H9 (cell line): ENCODE results near the gene RFX1. TPM values are rescaled to one million over a fixed set of nuclear protein-coding genes. Genes with fewer than 3 reads are reported as not detected.

Experiments
- DNase-seq: peaks from one replicate; pipeline ENCODE4 v3.0.0-alpha.2; 2017
- H2AFZ ChIP-seq: one replicate; pipeline ENCODE4 v1.6.1; 2013; ENCODE audit warnings: mild to moderate bottlenecking, low read length, control low read depth, moderate library complexity
- H2AK5ac ChIP-seq: 2 replicates; pipeline ENCODE4 v1.6.1; 2013; ENCODE audit warnings: low read length, control low read depth, mixed read lengths; ENCODE audit not compliant: insufficient read length
- H2BK120ac ChIP-seq: one replicate; pipeline ENCODE4 v1.6.1; 2013; ENCODE audit warnings: low read depth, mild to moderate bottlenecking, low read length, control low read depth, inconsistent platforms; ENCODE audit not compliant: poor library complexity, severe bottlenecking
- H2BK12ac ChIP-seq: 2 replicates; pipeline ENCODE4 v1.6.1; 2013; ENCODE audit warnings: low read length, control low read depth, mixed read lengths, low read depth; ENCODE audit not compliant: insufficient read length
- H2BK15ac ChIP-seq: 2 replicates; pipeline ENCODE4 v1.6.1; 2013; ENCODE audit warnings: low read depth, low read length, control low read depth
- H2BK20ac ChIP-seq: one replicate; pipeline ENCODE4 v1.6.1; 2013; ENCODE audit warnings: low read depth, mild to moderate bottlenecking, low read length, control low read depth, inconsistent platforms; ENCODE audit not compliant: poor library complexity, severe bottlenecking
- H2BK5ac ChIP-seq: 2 replicates; pipeline ENCODE4 v1.6.1; 2013; ENCODE audit warnings: low read length, control low read depth, mixed read lengths; ENCODE audit not compliant: insufficient read length
- H3K14ac ChIP-seq: 2 replicates; pipeline ENCODE4 v1.6.1; 2013; ENCODE audit warnings: low read length, control low read depth; ENCODE audit not compliant: insufficient read depth
- H3K18ac ChIP-seq: 2 replicates; pipeline ENCODE4 v1.6.1; 2013; ENCODE audit warnings: low read depth, mild to moderate bottlenecking, mixed read lengths, low read length, control low read depth; ENCODE audit not compliant: insufficient read length
- H3K23ac ChIP-seq: 2 replicates; pipeline ENCODE4 v1.6.1; 2013; ENCODE audit warnings: low read length, control low read depth, mixed read lengths, low read depth; ENCODE audit not compliant: insufficient read length
- H3K23me2 ChIP-seq: 2 replicates; pipeline ENCODE4 v1.6.1; 2013; ENCODE audit warnings: low read depth, mild to moderate bottlenecking, mixed read lengths, low read length, control low read depth; ENCODE audit not compliant: insufficient read length, poor library complexity, severe bottlenecking
- H3K27ac ChIP-seq: 2 replicates; pipeline ENCODE4 v1.5.1; 2013; ENCODE audit warnings: low read length, control low read depth, mixed read lengths, low read depth; ENCODE audit not compliant: insufficient read length
- H3K27me3 ChIP-seq: 2 replicates; pipeline ENCODE4 v1.6.1; 2013; ENCODE audit warnings: low read length, control low read depth, inconsistent platforms; ENCODE audit not compliant: insufficient read depth
- H3K4ac ChIP-seq: 2 replicates; pipeline ENCODE4 v1.6.1; 2013; ENCODE audit warnings: low read depth, mild to moderate bottlenecking, control low read depth, inconsistent platforms, low read length, moderate library complexity
- H3K4me1 ChIP-seq: 2 replicates; pipeline ENCODE4 v1.6.1; 2013; ENCODE audit warnings: low read length, control low read depth, inconsistent platforms; ENCODE audit not compliant: insufficient read depth
- H3K4me2 ChIP-seq: 2 replicates; pipeline ENCODE4 v1.6.1; 2013; ENCODE audit warnings: low read length, control low read depth, mixed read lengths; ENCODE audit not compliant: insufficient read length, insufficient read depth
- H3K56ac ChIP-seq: 2 replicates; pipeline ENCODE4 v1.6.1; 2013; ENCODE audit warnings: low read depth, mild to moderate bottlenecking, mixed read lengths, low read length, control low read depth; ENCODE audit not compliant: insufficient read length
- H3K79me1 ChIP-seq: 2 replicates; pipeline ENCODE4 v1.6.1; 2013; ENCODE audit warnings: low read depth, mild to moderate bottlenecking, moderate library complexity, low read length, control low read depth, inconsistent platforms; ENCODE audit not compliant: insufficient read depth, poor library complexity, severe bottlenecking
- H3K79me2 ChIP-seq: 2 replicates; pipeline ENCODE4 v1.6.1; 2013; ENCODE audit warnings: low read length, control low read depth, inconsistent platforms; ENCODE audit not compliant: insufficient read depth
- H3K9ac ChIP-seq: 2 replicates; pipeline ENCODE4 v1.6.1; 2013; ENCODE audit warnings: low read length, control low read depth, mixed read lengths; ENCODE audit not compliant: insufficient read length; ENCODE audit errors: extremely low read depth
- H3K9me3 ChIP-seq: one replicate; pipeline ENCODE4 v1.6.1; 2013; ENCODE audit warnings: low read depth, low read length, inconsistent platforms; ENCODE audit not compliant: control insufficient read depth
- H3T11ph ChIP-seq: one replicate; pipeline ENCODE4 v1.6.1; 2013; ENCODE audit warnings: mild to moderate bottlenecking, low read length, control low read depth, inconsistent platforms
- H4K20me1 ChIP-seq: one replicate; pipeline ENCODE4 v1.6.1; 2013; ENCODE audit not compliant: control insufficient read depth, insufficient read length, insufficient read depth
- H4K5ac ChIP-seq: 2 replicates; pipeline ENCODE4 v1.6.1; 2013; ENCODE audit warnings: low read depth, mild to moderate bottlenecking, mixed read lengths, low read length, control low read depth; ENCODE audit not compliant: insufficient read length
- H4K8ac ChIP-seq: replicated peaks from 2 replicates; pipeline ENCODE4 v1.6.1; 2013; ENCODE audit warnings: low read length, control low read depth, mixed read lengths, low read depth; ENCODE audit not compliant: insufficient read length
- H4K91ac ChIP-seq: 2 replicates; pipeline ENCODE4 v1.6.1; 2013; ENCODE audit warnings: low read depth, mild to moderate bottlenecking, moderate library complexity, mixed read lengths, low read length, control low read depth; ENCODE audit not compliant: insufficient read length
- H3K27ac Mint-ChIP-seq, 3 experiments: 2 replicates in 2 of 3; 3 replicates in 1 of 3; pipeline ENCODE4 v1.8.0; 2020 to 2021; ENCODE audit warnings: mixed read lengths in 3 of 3, mild to moderate bottlenecking in 1 of 3, moderate library complexity in 1 of 3
- H3K27me3 Mint-ChIP-seq: 2 replicates; pipeline ENCODE4 v1.8.0; 2021; ENCODE audit warnings: low read depth, mild to moderate bottlenecking, moderate library complexity, mixed read lengths
- H3K36me3 Mint-ChIP-seq, 3 experiments: 2 replicates in 2 of 3; 3 replicates in 1 of 3; pipeline ENCODE4 v1.8.0; 2020 to 2021; ENCODE audit warnings: low read depth in 3 of 3, mixed read lengths in 3 of 3; ENCODE audit not compliant: insufficient read depth in 1 of 3
- H3K4me1 Mint-ChIP-seq, 2 experiments: 2 replicates each; pipeline ENCODE4 v1.8.0; 2020; ENCODE audit warnings: mixed read lengths in 2 of 2
- H3K4me3 Mint-ChIP-seq, 2 experiments: 2 replicates in 1 of 2; 3 replicates in 1 of 2; pipeline ENCODE4 v1.8.0; 2020 to 2021; ENCODE audit warnings: mild to moderate bottlenecking in 2 of 2, mixed read lengths in 2 of 2, moderate library complexity in 1 of 2
- H3K9me3 Mint-ChIP-seq, 2 experiments: 2 replicates in 1 of 2; 3 replicates in 1 of 2; pipeline ENCODE4 v1.8.0; 2020; ENCODE audit warnings: mild to moderate bottlenecking in 2 of 2, mixed read lengths in 2 of 2, moderate library complexity in 1 of 2
- CTCF ChIP-seq: fragments of 200-600 bp; sonication (generic); conservative IDR thresholded peaks from 3 replicates; pipeline ENCODE4 v1.8.0; 2021; ENCODE audit warnings: antibody characterized with exemption, mild to moderate bottlenecking
- WGBS: extraction: QIAGEN DNeasy Blood & Tissue Kit; methylation state at CpG from one replicate; pipeline ENCODE4 v1.1.7; 2013; ENCODE audit warnings: missing lambda C conversion rate, low lambda C conversion rate, mixed read lengths; ENCODE audit not compliant: insufficient read length; ENCODE audit errors: extremely low coverage; 5-methylcytosine and 5-hydroxymethylcytosine counted together
- total RNA-seq: library from RNA; stranded (reverse); gene quantifications from 2 replicates; pipeline ENCODE4 v1.2.1, GENCODE V29; 2021

Gene RFX1
- total RNA-seq, 1 experiment from 2014 or later, result 21.4 TPM

- Histone ChIP-seq H3K27ac (no peak overlapping the region), H3K56ac (no peak overlapping the region), H3T11ph (no peak overlapping the region), H3K9me3 (no peaks in the 10 kb centered on the region), H3K23ac (no peak overlapping the region), H3K79me2 (peaks cover 6% of the 10 kb centered on the region; the same call in 1 of the 2 replicates), H3K4me2 (peak overlapping the region; percentile 91), H2BK12ac (no peak overlapping the region), H3K14ac (peak overlapping the region; percentile 85; the same call in 1 of the 2 replicates), H3K4me1 (no peaks in the 10 kb centered on the region), H3K4ac (no peak overlapping the region), H3K27me3 (no peaks in the 10 kb centered on the region), H4K5ac (no peak overlapping the region), H2AFZ (no peak overlapping the region), H3K23me2 (peaks cover 11% of the 10 kb centered on the region), H4K91ac (no peak overlapping the region), H2BK20ac (no peak overlapping the region), H3K18ac (peak overlapping the region; percentile 0), H3K79me1 (peaks cover 8% of the 10 kb centered on the region), H4K8ac (no peak overlapping the region), H4K20me1 (no peaks in the 10 kb centered on the region), H2BK120ac (no peak overlapping the region), H2BK15ac (no peak overlapping the region), H2BK5ac (no peak overlapping the region), H3K9ac (peak overlapping the region; percentile 73), H2AK5ac (no peak overlapping the region)
- Mint-ChIP-seq H3K9me3 (no peaks in the 10 kb centered on the region), H3K4me3 (peak overlapping the region; percentile 86 to 92), H3K4me1 (peaks cover 9 to 12% of the 10 kb centered on the region in 2 experiments), H3K27ac (peak overlapping the region; percentile 75 to 95 (median 82); a peak in 5 of 7 replicates), H3K36me3 (peaks cover 11 to 33% (median 30%) of the 10 kb centered on the region in 3 experiments; a peak in 5 of 7 replicates), H3K27me3 (peaks cover 2% of the 10 kb centered on the region; the same call in 1 of the 2 replicates)
- no CpG with 5 or more reads among the region's 13 CpGs for WGBS
- no peak for TF ChIP-seq CTCF
- DNase-seq, result peak; percentile 50
These were observed 53.1 kb downstream of the RFX1 start for GRCh38 chr19:13952931-13953531.
